SK-N-SH treated with all-trans-retinoic acid at 6 μM for 48 hours (cell line): ENCODE data around the gene CDC25C.

Experiments used
- ARNTL ChIP-seq: fragments of 450-650 bp; formaldehyde crosslinking; IDR thresholded peaks from 2 replicates; pipeline ENCODE4 v1.5.0; 2020; ENCODE audit warnings: low read depth, mild to moderate bottlenecking, moderate library complexity, borderline replicate concordance
- TCF4 ChIP-seq: fragments of 250-450 bp; sonication (Bioruptor Pico); IDR thresholded peaks from 2 replicates; pipeline ENCODE4 v1.8.0; 2021; ENCODE audit warnings: mild to moderate bottlenecking, moderate library complexity, borderline replicate concordance
- TF ChIP-seq, protein P1 (sequence below): fragments of 250-450 bp; sonication (Bioruptor Pico); IDR thresholded peaks from 2 replicates; pipeline ENCODE4 v1.8.0; 2021; ENCODE audit warnings: low read depth, mild to moderate bottlenecking, moderate library complexity, borderline replicate concordance

DNA sequence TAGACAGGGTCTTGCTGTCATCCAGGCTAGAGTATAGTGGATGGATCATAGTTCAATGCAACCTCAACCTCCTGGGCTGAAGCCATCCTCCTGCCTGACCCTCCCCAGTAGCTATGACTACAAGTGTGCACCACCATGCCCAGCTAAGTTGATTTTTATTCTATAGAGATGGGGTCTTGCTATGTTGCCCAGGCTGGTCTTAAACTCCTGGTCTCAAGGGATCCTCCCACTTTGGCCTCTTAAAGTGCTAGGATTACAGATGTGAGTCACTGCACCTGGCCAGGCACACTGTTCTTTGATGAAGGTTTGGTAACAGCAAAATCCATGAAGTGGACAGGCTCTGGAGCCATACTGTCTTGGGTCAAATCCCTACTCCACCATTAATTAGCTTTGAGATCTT, 50.7 kb downstream of the CDC25C start:
- no peak for TF ChIP-seq ARNTL (CRISPR knock-in tag)
- TF ChIP-seq TCF4 (CRISPR knock-in tag) = no peak
- TF ChIP-seq, protein P1, sequence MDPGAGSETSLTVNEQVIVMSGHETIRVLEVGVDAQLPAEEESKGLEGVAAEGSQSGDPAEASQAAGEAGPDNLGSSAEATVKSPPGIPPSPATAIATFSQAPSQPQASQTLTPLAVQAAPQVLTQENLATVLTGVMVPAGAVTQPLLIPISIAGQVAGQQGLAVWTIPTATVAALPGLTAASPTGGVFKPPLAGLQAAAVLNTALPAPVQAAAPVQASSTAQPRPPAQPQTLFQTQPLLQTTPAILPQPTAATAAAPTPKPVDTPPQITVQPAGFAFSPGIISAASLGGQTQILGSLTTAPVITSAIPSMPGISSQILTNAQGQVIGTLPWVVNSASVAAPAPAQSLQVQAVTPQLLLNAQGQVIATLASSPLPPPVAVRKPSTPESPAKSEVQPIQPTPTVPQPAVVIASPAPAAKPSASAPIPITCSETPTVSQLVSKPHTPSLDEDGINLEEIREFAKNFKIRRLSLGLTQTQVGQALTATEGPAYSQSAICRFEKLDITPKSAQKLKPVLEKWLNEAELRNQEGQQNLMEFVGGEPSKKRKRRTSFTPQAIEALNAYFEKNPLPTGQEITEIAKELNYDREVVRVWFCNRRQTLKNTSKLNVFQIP (CRISPR knock-in tag) = no peak
